ENCODE results near the gene SPINK14. TPM values are rescaled to one million over a fixed set of nuclear protein-coding genes. Genes with fewer than 3 reads are reported as not detected.

The SPINK14 gene
- total RNA-seq, 1 experiment from 2014 or later = not detected

GRCh38 chr5:148147415-148147814 lies 20.9 kb upstream of the SPINK14 start:
- H3K4me1 ChIP-seq (ENCODE audit: insufficient read depth, low read length) = no peaks in the 10 kb centered on the region
- Mint-ChIP-seq H3K36me3 (ENCODE audit: insufficient read depth in 1 of 3, low read depth in 3 of 3) (no peaks in the 10 kb centered on the region), H3K4me3 (no peak overlapping the region), H3K4me1 (no peaks in the 10 kb centered on the region), H3K27ac (no peak overlapping the region), H3K9me3 (no peaks in the 10 kb centered on the region), H3K27me3 (ENCODE audit: low read depth) (no peaks in the 10 kb centered on the region)
- H2BK15ac ChIP-seq (ENCODE audit: low read depth, low read length) = no peak overlapping the region
- no peaks in the 10 kb centered on the region for H3K23me2 ChIP-seq (ENCODE audit: insufficient read length, low read depth, low read length, poor library complexity, severe bottlenecking)
- no peaks in the 10 kb centered on the region for H3K79me2 ChIP-seq (ENCODE audit: insufficient read depth, low read length)
- H3K14ac ChIP-seq (ENCODE audit: insufficient read depth, low read length) = no peak overlapping the region
- no peaks in the 10 kb centered on the region for H3K79me1 ChIP-seq (ENCODE audit: insufficient read depth, low read depth, low read length, poor library complexity, severe bottlenecking)
- no peaks in the 10 kb centered on the region for H3K9me3 ChIP-seq (ENCODE audit: control insufficient read depth, low read depth, low read length)
- DNase-seq = no peak
- no peak overlapping the region for H3K4ac ChIP-seq (ENCODE audit: low read depth, low read length)
- no peak overlapping the region for H2BK20ac ChIP-seq (ENCODE audit: low read depth, low read length, poor library complexity, severe bottlenecking)
- no peaks in the 10 kb centered on the region for H4K20me1 ChIP-seq (ENCODE audit: control insufficient read depth, insufficient read depth, insufficient read length)
- H2AK5ac ChIP-seq (ENCODE audit: insufficient read length, low read length) = no peak overlapping the region
- H3K56ac ChIP-seq (ENCODE audit: insufficient read length, low read depth, low read length) = no peak overlapping the region
- H3K18ac ChIP-seq (ENCODE audit: insufficient read length, low read depth, low read length) = no peak overlapping the region
- no peak overlapping the region for H3K27ac ChIP-seq (ENCODE audit: insufficient read length, low read depth, low read length)
- H3T11ph ChIP-seq (ENCODE audit: low read length) = no peak overlapping the region
- H3K9ac ChIP-seq (ENCODE audit: extremely low read depth, insufficient read length, low read length) = no peak overlapping the region
- no CpG with 5 or more reads among the region's 4 CpGs for WGBS (ENCODE audit: extremely low coverage, insufficient read length, low lambda C conversion rate)
- TF ChIP-seq, protein P1, sequence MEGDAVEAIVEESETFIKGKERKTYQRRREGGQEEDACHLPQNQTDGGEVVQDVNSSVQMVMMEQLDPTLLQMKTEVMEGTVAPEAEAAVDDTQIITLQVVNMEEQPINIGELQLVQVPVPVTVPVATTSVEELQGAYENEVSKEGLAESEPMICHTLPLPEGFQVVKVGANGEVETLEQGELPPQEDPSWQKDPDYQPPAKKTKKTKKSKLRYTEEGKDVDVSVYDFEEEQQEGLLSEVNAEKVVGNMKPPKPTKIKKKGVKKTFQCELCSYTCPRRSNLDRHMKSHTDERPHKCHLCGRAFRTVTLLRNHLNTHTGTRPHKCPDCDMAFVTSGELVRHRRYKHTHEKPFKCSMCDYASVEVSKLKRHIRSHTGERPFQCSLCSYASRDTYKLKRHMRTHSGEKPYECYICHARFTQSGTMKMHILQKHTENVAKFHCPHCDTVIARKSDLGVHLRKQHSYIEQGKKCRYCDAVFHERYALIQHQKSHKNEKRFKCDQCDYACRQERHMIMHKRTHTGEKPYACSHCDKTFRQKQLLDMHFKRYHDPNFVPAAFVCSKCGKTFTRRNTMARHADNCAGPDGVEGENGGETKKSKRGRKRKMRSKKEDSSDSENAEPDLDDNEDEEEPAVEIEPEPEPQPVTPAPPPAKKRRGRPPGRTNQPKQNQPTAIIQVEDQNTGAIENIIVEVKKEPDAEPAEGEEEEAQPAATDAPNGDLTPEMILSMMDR (conservative IDR thresholded peaks at IDR 0.05) = no peak
- H3K23ac ChIP-seq (ENCODE audit: insufficient read length, low read depth, low read length) = no peak overlapping the region
- no peak overlapping the region for H4K8ac ChIP-seq (replicated peaks; ENCODE audit: insufficient read length, low read depth, low read length)
- no peak overlapping the region for H4K91ac ChIP-seq (ENCODE audit: insufficient read length, low read depth, low read length)
- no peak overlapping the region for H3K4me2 ChIP-seq (ENCODE audit: insufficient read depth, insufficient read length, low read length)
- H2BK120ac ChIP-seq (ENCODE audit: low read depth, low read length, poor library complexity, severe bottlenecking) = no peak overlapping the region
- H2AFZ ChIP-seq (ENCODE audit: low read length) = no peak overlapping the region
- no peak overlapping the region for H2BK12ac ChIP-seq (ENCODE audit: insufficient read length, low read depth, low read length)
- no peaks in the 10 kb centered on the region for H3K27me3 ChIP-seq (ENCODE audit: insufficient read depth, low read length)
- no peak overlapping the region for H4K5ac ChIP-seq (ENCODE audit: insufficient read length, low read depth, low read length)
- H2BK5ac ChIP-seq (ENCODE audit: insufficient read length, low read length) = no peak overlapping the region

Data from H9 (cell line).